Tibial artery (tissue), 4 donors: Measurements from ENCODE around the gene LIMS2.

Source experiments
- DNase-seq, 2 donors: peaks; one replicate each; pipeline ENCODE4 v3.0.0-alpha.2; 2019
- H3K27ac ChIP-seq, 2 donors: fragments of 200-600 bp; sonication (generic) in 1 of 2; 1 replicate in 1 of 2; 2 replicates in 1 of 2; pipeline ENCODE4 v1.5.1; 2018 to 2019; ENCODE audit warnings: mild to moderate bottlenecking in 1 of 2
- H3K27me3 ChIP-seq, 2 donors: fragments of 200-600 bp; sonication (generic) in 1 of 2; one replicate each; pipeline versions ENCODE4 v1.5.1 to v1.6.0; 2016 to 2019
- H3K36me3 ChIP-seq, 3 donors: fragments of 200-600 bp; sonication (generic) in 2 of 3; one replicate each; pipeline ENCODE4 v1.5.1; 2016 to 2019; ENCODE audit warnings: mild to moderate bottlenecking in 2 of 3
- H3K4me1 ChIP-seq, 4 donors: fragments of 200-600 bp; sonication (generic) in 2 of 4; 1 replicate in 3 of 4; 2 replicates in 1 of 4; pipeline ENCODE4 v1.5.1; 2016 to 2019
- H3K4me3 ChIP-seq, 2 donors: fragments of 200-600 bp; sonication (generic) in 1 of 2; 1 replicate in 1 of 2; 2 replicates in 1 of 2; pipeline ENCODE4 v1.5.1; 2018 to 2019; ENCODE audit warnings: mild to moderate bottlenecking in 2 of 2
- H3K9me3 ChIP-seq, 3 donors: fragments of 200-600 bp; sonication (generic) in 1 of 3; one replicate each; pipeline ENCODE4 v1.5.1; 2016 to 2019
- CTCF ChIP-seq, 2 experiments: fragments of 200-600 bp in 1 of 2; fragments of 450-650 bp in 1 of 2; IDR thresholded peaks; one replicate each; pipeline ENCODE4 v1.5.1; 2017 to 2019; ENCODE audit warnings: antibody characterized with exemption in 2 of 2, mild to moderate bottlenecking in 1 of 2, moderate library complexity in 1 of 2
- intact Hi-C: fragments of 100-400 bp; cut with DNase I; formaldehyde crosslinking; loops from one replicate; pipeline ENCODE4 v1.15.0; 2023; ENCODE audit warnings: low total_unique reads

Gene LIMS2

GRCh38 chr2:127702395-127703009 lies 27.2 kb upstream of the LIMS2 start:
- TF ChIP-seq CTCF (IDR thresholded peaks at IDR 0.05): no peak
- Histone ChIP-seq H3K36me3 (peaks cover 6 to 15% (median 13%) of the 10 kb centered on the region in 3 donors), H3K4me1 (peaks cover 0 to 41% (median 22%) of the 10 kb centered on the region in 4 donors), H3K9me3 (no peaks in the 10 kb centered on the region), H3K4me3 (peak overlapping the region; percentile 71 to 73), H3K27ac (peak overlapping the region; percentile 86), H3K27me3 (no peaks in the 10 kb centered on the region)
- intact Hi-C loops: no loop called here
- no peak for DNase-seq

GRCh38 chr2:127701651-127702394 lies 26.5 kb upstream of the LIMS2 start:
- H3K4me1 ChIP-seq: peaks cover 0 to 41% (median 22%) of the 10 kb centered on the region in 4 donors
- intact Hi-C loops: no loop called here
- peak overlapping the region; percentile 71 to 73 for H3K4me3 ChIP-seq
- no peaks in the 10 kb centered on the region for H3K27me3 ChIP-seq
- peak in 1 of 2 experiments; percentile 42 for TF ChIP-seq CTCF (IDR thresholded peaks at IDR 0.05)
- peak overlapping the region; percentile 86 for H3K27ac ChIP-seq
- H3K36me3 ChIP-seq: peaks cover 6 to 13% (median 11%) of the 10 kb centered on the region in 3 donors
- DNase-seq: peak; percentile 67 to 84
- H3K9me3 ChIP-seq: no peaks in the 10 kb centered on the region

GRCh38 chr2:127701193-127701650 lies 25.9 kb upstream of the LIMS2 start, which contains the start of gene SFT2D3:
TSS of gene SFT2D3 (plus strand) at chr2:127701497. CDS start at chr2:127701529, 32 bp downstream.
- DNase-seq: peak; percentile 88 to 95
- H3K27ac ChIP-seq: peak within 1 kb of the TSS; percentile 86
- H3K4me1 ChIP-seq: peaks cover 0 to 44% (median 22%) of the 10 kb centered on the region in 4 donors
- H3K36me3 ChIP-seq: peaks cover 5 to 7% (median 6%) of the 10 kb centered on the region in 3 donors
- intact Hi-C loops: no loop called here
- H3K9me3 ChIP-seq: no peaks in the 10 kb centered on the region
- no peaks in the 10 kb centered on the region for H3K27me3 ChIP-seq
- TF ChIP-seq CTCF (IDR thresholded peaks at IDR 0.05): no peak
- H3K4me3 ChIP-seq: peak within 1 kb of the TSS; percentile 71 to 73

GRCh38 chr2:127700527-127701192 lies 25.3 kb upstream of the LIMS2 start:
- intact Hi-C loops: no loop called here
- H3K27ac ChIP-seq: peak overlapping the region; percentile 86
- peaks cover 0 to 1% (median under 1%) of the 10 kb centered on the region in 3 donors for H3K36me3 ChIP-seq
- H3K4me1 ChIP-seq: peaks cover 0 to 46% (median 26%) of the 10 kb centered on the region in 4 donors
- H3K9me3 ChIP-seq: no peaks in the 10 kb centered on the region
- peak overlapping the region; percentile 71 to 73 for H3K4me3 ChIP-seq
- peak in 1 of 2 donors; percentile 53 for DNase-seq
- TF ChIP-seq CTCF (IDR thresholded peaks at IDR 0.05): no peak
- H3K27me3 ChIP-seq: no peaks in the 10 kb centered on the region

GRCh38 chr2:127698553-127699355 lies 23.4 kb upstream of the LIMS2 start:
- intact Hi-C loops: loop anchor here (5.0 to 10.0 kb wide), 3 partner anchors 106 to 326 kb away; partner anchors contain the start of gene SAP130
- H3K4me3 ChIP-seq: no peak overlapping the region
- H3K9me3 ChIP-seq: no peaks in the 10 kb centered on the region
- H3K4me1 ChIP-seq: peaks cover 0 to 38% (median 22%) of the 10 kb centered on the region in 4 donors
- H3K27ac ChIP-seq: no peak overlapping the region
- H3K36me3 ChIP-seq: no peaks in the 10 kb centered on the region
- no peak for DNase-seq
- H3K27me3 ChIP-seq: no peaks in the 10 kb centered on the region
- no peak for TF ChIP-seq CTCF (IDR thresholded peaks at IDR 0.05)
